GM19468 (cell line): ENCODE measurements around the gene TICRR.

ENCODE experiments used
- ATAC-seq: cut with Tn5 transposase; IDR thresholded peaks from one replicate; pipeline ENCODE4 v1.9.1; 2021; ENCODE audit warnings: mild to moderate bottlenecking, moderate library complexity, moderate number of reproducible peaks; ENCODE audit not compliant: unreplicated experiment; ENCODE audit errors: extremely low read depth

Gene TICRR

DNA sequence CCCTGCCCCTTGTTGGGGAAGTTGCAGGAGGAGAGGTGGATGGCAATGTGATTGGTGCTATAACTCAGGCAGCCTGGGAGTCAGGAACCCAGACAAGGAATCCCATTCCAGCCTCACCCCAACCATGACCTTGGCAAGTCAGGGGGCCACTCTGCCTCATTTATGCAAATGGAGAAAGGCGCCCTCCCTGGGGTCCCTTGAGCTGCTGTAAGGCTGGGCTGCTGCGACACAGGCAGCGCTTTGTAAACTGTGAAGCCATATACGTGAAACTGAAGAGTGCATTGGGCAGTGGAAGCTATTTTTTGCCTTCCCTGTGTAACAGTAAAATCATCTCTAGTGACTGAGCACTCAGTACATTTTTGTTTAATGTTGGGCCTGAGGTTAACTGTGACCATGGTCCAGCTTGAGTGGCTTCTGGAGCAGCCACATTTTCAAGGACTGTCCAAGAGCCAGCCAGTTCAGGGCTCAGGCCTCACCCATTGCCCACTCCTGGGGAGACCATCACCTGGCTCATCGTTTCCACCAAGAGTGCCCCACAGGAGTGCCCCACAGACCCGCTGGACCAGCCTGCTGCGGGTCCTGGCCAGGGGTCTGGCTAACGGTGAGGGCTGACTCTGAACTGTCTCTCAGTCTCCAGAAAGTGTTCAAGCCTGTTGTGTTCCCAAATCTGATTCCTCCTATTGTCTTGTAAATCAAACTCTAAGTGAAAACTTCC is 52.1 kb downstream of the TICRR start:
- no peak for ATAC-seq

DNA sequence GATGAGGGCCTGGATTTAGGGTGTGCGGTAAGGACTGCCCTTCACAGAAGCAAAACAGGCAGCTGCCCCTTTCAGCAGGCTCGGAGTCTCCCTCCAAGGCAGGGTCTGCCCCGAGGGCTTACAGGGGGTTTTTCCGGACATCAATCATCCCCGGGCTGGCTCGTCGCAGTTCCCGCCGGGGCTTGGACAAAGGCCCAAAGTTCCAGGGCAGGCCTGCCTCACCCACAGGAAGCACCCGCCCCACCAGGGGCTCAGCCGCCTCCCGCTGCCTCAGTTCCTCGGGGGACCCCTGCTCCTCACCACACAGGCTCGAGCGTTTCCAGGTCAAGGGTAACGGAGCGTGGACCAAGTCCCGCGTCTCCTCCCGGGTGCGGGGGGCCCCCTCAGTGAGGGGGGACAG is 53.0 kb downstream of the TICRR start:
- ATAC-seq = no peak

DNA sequence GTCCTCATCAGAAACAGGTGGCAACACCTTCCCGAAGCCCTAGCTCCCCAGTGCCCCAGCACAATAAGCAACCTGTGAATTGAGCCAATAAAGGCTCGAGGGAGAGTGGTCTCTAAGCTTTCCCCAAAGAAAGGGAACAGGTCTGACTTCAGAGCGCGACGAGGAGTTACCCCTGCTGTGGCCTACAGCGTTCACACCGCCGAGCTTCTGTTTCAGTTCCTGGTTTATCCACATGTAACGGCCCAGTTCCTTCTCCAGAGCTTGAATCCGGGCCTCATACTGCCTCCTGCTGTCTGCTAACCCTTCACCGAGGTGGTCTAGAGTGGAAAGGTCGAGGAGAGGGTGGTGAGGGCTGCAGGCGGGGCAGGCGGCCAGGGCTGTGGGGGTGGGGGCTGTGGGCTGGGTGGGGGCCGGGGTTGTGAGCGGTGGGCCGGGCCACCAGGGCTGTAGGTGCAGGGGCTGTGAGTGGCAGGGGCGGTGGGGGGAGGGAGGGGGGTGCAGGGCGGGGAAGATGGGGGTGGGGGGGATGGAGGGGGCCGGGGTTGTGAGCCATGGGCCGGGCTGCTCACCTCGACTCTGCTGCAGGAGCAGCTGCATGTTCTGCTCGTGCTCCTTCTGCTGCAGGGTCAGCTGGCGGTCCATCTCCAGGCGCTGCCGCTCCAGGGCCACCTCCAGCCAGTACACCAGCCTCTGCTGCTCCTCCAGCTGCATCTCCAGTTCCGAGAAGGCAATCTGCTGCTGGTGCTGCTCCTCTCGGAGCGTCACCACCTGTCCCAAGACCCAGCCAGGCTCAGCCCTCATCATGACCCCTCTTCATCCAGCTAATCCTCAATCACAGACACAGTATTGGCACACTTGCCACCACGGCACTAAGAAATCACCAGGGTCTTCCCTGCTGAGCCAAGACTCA is 53.8 kb downstream of the TICRR start:
- no peak for ATAC-seq

GRCh38 chr15:89629829-89630228 is 54.6 kb downstream of the TICRR start:
- ATAC-seq = no peak

DNA sequence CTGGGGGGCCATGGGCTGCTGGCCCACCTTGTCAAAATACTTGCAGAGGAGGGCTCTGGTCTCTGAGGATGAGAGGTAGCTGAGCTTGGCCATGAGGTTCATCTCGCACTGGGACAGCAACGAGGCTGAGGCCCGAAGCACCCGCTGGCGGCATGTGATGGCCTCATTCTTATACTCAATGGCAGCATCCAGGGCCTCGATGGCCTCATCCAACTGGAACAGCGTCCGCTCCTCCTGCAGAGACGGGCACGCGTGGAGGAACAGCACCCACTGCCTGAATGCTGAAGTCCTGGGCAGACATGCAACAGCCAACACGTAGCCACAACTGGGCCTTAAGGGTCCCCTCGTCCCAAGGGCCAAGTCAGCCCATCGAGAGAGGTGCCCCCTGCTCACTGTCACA is 55.0 kb downstream of the TICRR start:
- no peak for ATAC-seq

DNA sequence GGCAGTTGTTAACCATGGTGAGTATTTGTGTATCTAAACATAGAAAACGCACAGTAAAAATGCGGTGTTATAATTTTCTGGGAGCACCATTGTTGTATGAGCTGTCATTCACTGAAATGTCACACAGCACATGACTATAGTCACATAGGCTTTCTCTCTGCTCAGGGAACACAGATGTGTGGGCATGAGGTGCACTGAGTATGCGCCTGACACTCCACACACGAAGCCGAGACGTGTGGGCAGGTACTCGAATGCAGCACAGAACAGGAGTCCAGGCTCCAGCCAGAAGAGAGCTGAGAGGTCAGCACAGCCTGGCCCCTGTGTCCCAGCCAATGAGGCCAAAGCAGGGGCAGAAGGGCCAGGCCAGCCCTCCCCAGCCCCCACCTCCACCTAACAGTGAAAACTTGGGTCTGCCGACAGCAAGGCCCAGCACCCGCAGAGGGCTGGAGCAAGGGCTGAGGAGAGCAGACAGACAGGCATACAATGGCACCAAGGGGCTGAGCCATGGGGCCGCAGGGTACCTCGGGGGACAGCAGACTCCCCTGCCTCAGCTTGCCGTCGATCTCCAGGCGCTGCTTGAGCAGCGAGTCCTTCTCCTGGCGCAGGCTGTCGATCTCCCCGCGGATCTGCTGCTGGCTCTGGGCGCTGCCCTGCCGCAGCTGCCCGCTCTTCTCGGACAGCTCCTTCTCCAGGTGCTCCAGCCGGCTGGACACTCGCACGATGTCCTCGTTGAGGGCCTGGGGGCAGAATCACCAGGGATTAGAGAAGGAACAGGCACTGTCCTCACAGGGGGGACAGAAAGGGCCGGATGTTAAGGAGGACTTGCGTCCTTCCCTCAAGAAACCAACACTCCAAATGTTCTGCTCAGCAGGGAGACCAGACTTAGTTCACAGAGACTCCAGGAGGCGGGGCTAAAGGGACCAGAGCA is 56.0 kb downstream of the TICRR start:
- ATAC-seq = no peak

DNA sequence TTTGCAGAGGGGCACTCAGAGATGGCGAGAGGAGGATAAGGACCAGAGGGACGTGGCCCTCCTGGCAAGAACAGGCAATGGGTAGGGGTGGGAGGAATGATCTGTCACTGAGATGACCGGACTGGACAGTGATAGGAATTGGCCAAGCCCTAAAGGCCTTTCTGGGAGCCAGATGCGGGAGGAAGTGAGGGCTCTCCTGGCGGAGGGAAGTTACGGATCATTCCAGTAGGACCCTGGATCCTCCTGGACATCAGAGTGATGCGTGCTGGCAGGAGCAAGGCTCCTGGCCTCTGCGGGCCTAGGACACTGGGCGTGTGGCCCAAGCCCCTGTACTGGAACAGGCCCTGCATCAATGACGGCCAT is 56.6 kb downstream of the TICRR start:
- ATAC-seq = no peak

DNA sequence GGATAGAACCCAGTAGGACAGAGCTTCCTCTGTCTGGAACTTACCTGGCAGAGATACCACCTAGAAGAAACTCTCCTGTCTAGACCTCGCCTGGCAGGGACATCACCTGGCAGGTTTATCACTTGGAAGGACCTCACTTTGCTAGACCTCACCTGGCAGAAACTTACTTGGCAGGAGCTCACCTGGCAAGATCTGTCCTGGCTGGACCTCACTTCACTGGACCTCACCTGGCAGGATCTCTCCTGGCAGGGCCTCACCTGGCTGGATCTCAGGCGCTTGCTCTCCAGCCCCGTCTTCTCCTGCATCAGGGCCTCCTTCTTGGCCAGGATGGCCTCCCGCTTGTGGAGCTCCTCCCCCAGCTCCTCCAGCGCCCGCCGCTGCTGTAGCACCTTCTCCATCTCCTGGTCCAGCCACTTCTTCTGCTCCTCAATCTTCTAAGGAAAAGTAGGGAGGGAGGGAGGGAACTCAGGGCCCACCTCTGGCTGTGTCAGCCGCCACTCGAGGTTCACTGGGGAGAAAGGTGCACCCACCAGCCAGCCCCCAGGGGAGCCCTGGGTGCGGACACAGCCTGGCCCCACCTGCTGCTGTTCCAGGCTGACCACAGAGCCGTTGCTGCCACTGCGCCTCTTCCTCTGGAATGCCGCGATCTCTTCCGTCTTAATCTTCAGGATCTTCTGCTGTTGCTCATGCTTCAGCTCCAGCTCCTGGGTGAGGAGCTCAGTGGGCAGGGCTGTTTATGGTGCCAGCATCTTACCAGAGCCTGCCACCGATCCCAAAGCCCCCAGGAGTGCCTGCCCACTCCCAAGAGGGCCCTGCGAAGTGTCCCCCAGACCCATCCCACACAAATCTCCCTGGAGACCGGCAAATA is 57.5 kb downstream of the TICRR start:
- ATAC-seq = no peak

DNA sequence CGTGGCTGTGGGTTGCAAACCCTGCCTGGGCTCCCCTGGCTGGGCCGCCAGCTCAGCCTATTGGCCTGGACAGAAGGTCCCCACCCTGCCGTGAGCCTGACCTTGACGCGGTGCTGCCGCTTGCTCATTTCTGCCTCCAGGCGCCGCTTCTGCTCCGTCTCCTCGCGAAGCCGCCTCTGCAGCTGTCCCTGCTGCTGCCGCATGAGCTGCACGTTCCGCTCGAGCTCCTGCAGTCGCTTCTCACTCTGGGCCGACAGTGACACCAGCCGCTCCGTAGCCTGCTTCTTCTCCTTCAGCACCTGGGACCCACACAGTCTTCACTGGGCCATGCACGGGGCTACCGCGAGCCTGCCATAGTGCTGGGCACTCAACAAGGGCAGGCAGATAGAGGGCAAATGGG is 58.3 kb downstream of the TICRR start:
- ATAC-seq = no peak

GRCh38 chr15:89640245-89640644 is 65.0 kb downstream of the TICRR start:
- no peak for ATAC-seq

- no peak for ATAC-seq
These were observed 65.8 kb downstream of the TICRR start for GRCh38 chr15:89641053-89641452.

- no peak for ATAC-seq
These were observed 66.8 kb downstream of the TICRR start for GRCh38 chr15:89642106-89642505.

- ATAC-seq = no peak
These were observed 70.4 kb downstream of the TICRR start for GRCh38 chr15:89645680-89646079.

DNA sequence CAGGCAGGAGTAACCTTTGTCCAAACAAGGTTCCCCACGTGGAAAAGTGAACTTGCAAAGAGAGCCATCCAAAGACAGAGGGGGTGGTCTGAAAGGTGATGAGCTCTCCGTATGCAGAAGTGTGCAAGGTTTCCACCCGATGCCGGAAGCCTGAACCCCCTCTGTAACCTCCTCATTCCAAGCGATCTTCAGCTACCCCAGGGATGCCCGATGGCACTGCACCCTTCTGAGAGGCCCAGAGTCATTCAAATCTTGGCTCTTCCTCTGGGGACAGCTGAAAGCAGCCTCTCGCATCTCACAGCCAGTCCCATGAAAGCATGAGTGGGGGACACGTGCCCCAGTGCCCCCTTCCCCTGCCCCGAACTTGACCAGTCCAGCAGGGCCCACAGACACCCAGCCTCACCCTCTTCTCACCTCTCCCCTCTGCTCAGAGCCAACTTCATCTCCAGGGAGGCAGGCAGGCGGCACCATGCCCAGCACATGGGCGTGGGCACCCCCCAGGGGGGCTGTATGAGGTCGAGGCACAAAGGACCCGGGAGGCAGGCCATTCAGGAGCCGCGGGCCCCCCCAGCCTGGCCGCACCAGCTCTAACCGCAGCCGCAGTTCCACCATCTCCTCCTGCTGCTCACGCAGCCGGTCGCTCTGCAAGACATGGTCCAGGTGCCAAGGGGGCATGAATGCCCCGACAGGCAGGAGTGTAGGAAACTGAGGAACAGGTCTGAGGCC is 71.3 kb downstream of the TICRR start:
- no peak for ATAC-seq

- no peak for ATAC-seq
These were observed 72.1 kb downstream of the TICRR start for GRCh38 chr15:89647191-89647851.

DNA sequence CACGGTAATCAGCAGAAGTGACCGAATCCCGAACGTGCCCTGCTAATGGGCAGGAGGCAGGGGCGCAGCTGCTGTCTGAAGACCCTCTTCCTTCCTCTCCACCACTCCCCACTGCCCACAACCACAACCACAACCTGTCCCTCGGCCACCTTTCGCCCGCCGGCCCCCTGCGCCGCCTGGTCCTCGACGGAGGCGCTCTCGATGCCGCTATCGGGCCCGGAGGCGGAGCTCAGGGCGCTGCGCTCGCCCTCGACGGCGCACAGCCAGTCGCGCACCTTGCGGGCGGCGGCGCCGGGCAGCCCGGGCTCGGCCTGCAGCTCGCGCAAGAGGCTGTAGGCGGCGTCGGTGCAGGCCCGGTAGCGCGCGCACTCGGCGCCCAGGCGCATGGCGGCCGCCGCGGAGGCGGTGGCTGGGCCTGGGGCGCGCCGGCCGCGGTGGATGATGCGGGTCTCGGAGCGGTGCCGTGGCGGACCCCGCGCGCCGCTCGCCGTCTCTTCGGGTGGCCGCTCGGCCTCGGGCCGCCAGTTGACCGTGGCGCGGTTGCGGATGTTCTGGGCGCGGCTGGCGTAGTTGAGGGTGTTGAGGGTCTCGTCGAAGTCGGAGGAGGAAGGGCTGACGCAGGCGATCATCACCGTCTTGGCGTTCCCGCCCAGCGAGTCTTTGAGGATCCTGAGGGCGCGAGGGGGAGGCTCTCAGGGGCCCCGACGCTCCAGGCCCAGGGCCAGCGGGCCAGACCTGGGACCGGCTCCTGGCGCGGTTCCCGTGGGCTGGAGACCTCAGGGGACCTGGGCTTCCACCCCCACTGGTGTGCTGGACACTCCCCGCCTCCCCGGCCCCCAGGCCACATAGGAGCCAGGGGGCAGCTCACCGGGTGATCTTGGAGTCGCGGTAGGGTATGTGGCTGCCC is 73.1 kb downstream of the TICRR start:
- no peak for ATAC-seq

DNA sequence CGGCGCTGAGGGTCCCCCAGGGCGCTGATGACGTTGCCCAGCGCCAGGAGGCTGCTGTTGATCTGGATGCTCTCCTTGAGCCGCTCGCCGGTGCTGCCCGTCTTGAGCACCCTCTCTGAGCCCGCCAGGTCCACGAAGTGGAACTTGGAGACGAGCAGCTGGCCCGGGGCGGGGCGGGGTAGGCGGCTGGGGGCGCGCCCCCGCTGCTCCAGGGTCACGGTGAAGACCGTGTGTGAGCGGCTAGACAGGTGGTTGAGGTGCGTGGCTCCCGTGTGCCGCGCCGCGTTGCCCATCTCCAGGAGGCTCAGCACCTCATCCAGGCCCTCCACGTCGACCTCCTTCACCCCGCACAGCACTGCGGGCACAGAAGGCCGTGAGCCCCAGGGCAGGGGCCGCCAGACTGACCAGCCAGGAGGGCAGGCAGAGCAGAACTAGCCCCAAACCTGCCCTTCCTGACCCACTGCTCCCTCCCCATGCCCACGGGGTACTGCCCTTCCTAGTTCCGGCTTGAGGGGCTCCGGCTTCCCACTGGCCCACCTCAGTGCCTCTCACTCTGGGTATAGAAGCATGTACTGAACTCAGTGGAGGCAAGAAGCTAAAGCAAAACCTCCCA is 73.8 kb downstream of the TICRR start:
- no peak for ATAC-seq
